Endothelial cell of umbilical vein (primary cell): ENCODE results near the gene CSTA. TPM values are rescaled to one million over a fixed set of nuclear protein-coding genes. Genes with fewer than 3 reads are reported as not detected.

Source experiments
- BruUV-seq: library from RNA; stranded (reverse); fragments of 400-500 nt; replicated peaks from 2 replicates; lab custom pipeline; 2021; lab: Mats Ljungman, UMichigan
- CTCF ChIA-PET: fragments of 300-600, 350-600 bp; sonication (Branson Sonifier 250); formaldehyde crosslinking; loops from one replicate; lab custom pipeline; 2021; ENCODE audit warnings: antibody characterized with exemption, inconsistent platforms; lab: Charles Lee
- POLR2A ChIA-PET: fragments of 300-600, 350-600 bp; sonication (Branson Sonifier 250); formaldehyde crosslinking; loops from one replicate; lab custom pipeline; 2021; ENCODE audit warnings: antibody characterized with exemption, inconsistent platforms; lab: Charles Lee
- DNase-seq: peaks from one replicate; pipeline ENCODE4 v3.0.0-alpha.2; 2011; ENCODE audit warnings: low read depth, low spot score
- FAIRE-seq: peaks from 2 replicates; lab custom pipeline; 2011; peaks lifted over from hg19 to GRCh38; lab: Jason Lieb, UNC
- H2AFZ ChIP-seq: 2 replicates; pipeline ENCODE4 v1.6.0; 2012; ENCODE audit warnings: low read depth, low read length, control low read depth, inconsistent platforms
- H3K27ac ChIP-seq: 2 replicates; pipeline ENCODE4 v1.5.1; 2011; ENCODE audit warnings: low read depth, mild to moderate bottlenecking, control low read depth, low read length, moderate library complexity; ENCODE audit not compliant: insufficient read depth
- H3K27me3 ChIP-seq, 2 experiments: 2 replicates each; pipeline versions ENCODE4 v1.6.0 to v1.6.1; 2011; ENCODE audit warnings: low read length in 2 of 2, mixed read lengths in 1 of 2; ENCODE audit not compliant: control insufficient read depth in 2 of 2, insufficient read depth in 2 of 2
- H3K36me3 ChIP-seq, 2 experiments: 2 replicates in 1 of 2; 3 replicates in 1 of 2; pipeline ENCODE4 v1.5.1; 2011; ENCODE audit warnings: low read length in 2 of 2, mild to moderate bottlenecking in 1 of 2, moderate library complexity in 1 of 2; ENCODE audit not compliant: control insufficient read depth in 2 of 2, insufficient read depth in 2 of 2; ENCODE audit errors: extremely low read depth in 1 of 2
- H3K4me1 ChIP-seq: 3 replicates; pipeline ENCODE4 v1.5.1; 2011; ENCODE audit warnings: mild to moderate bottlenecking, low read length; ENCODE audit not compliant: control insufficient read depth, insufficient read depth; ENCODE audit errors: extremely low read depth
- H3K4me2 ChIP-seq: 2 replicates; pipeline ENCODE4 v1.6.1; 2011; ENCODE audit warnings: low read length, control low read depth, mixed read lengths; ENCODE audit not compliant: insufficient read depth
- H3K4me3 ChIP-seq, 3 experiments: fragments of 200-600 bp in 1 of 3; sonication (generic), shearing (Covaris generic) in 1 of 3; replicated peaks in 1 of 3; 2 replicates each; pipeline ENCODE4 v1.5.1; 2011 to 2016; ENCODE audit warnings: control low read depth in 3 of 3, low read length in 3 of 3, mild to moderate bottlenecking in 2 of 3, inconsistent platforms in 1 of 3, low read depth in 1 of 3, moderate library complexity in 1 of 3; ENCODE audit not compliant: insufficient read depth in 1 of 3
- H3K79me2 ChIP-seq: 2 replicates; pipeline ENCODE4 v1.6.0; 2012; ENCODE audit warnings: low read length, inconsistent platforms; ENCODE audit not compliant: control insufficient read depth, insufficient read depth
- H3K9ac ChIP-seq: replicated peaks from 2 replicates; pipeline ENCODE3; 2011; ENCODE audit warnings: low read length, control low read depth; ENCODE audit not compliant: insufficient read depth; ENCODE audit errors: extremely low read depth
- H3K9me1 ChIP-seq: replicated peaks from 3 replicates; pipeline ENCODE4 v1.6.0; 2011; ENCODE audit warnings: mild to moderate bottlenecking, low read length; ENCODE audit not compliant: control insufficient read depth, insufficient read depth; ENCODE audit errors: extremely low read depth
- H3K9me3 ChIP-seq: replicated peaks from 2 replicates; pipeline ENCODE4 v1.5.1; 2012; ENCODE audit warnings: low read length, inconsistent platforms; ENCODE audit not compliant: control insufficient read depth, insufficient read depth
- H4K20me1 ChIP-seq: replicated peaks from 2 replicates; pipeline ENCODE3; 2011; ENCODE audit warnings: mild to moderate bottlenecking, low read length; ENCODE audit not compliant: control insufficient read depth, insufficient read depth; ENCODE audit errors: extremely low read depth
- CTCF ChIP-seq, 2 donors: IDR thresholded peaks; 1 replicate in 1 of 2; 2 replicates in 1 of 2; pipeline ENCODE4 v1.5.1; 2011; ENCODE audit warnings: low read length in 2 of 2, mild to moderate bottlenecking in 2 of 2, moderate library complexity in 2 of 2, control low read depth in 1 of 2, inconsistent platforms in 1 of 2, low read depth in 1 of 2; ENCODE audit not compliant: insufficient read depth in 1 of 2; ENCODE audit errors: extremely low read depth in 1 of 2
- EZH2 ChIP-seq: IDR thresholded peaks from 2 replicates; pipeline ENCODE4 v1.6.1; 2012; ENCODE audit warnings: borderline replicate concordance, low read depth, mild to moderate bottlenecking, moderate library complexity, low read length, inconsistent platforms; ENCODE audit not compliant: severe bottlenecking
- FOS ChIP-seq: IDR thresholded peaks from 2 replicates; pipeline ENCODE4 v1.6.1; 2011; ENCODE audit warnings: mild to moderate bottlenecking, low read length, moderate library complexity, borderline replicate concordance; ENCODE audit not compliant: insufficient read depth
- GATA2 ChIP-seq: IDR thresholded peaks from 2 replicates; pipeline ENCODE4 v1.7.0; 2011; ENCODE audit warnings: low read depth, mild to moderate bottlenecking, moderate library complexity, mixed read lengths, low read length; ENCODE audit not compliant: insufficient read length, insufficient read depth
- JUN ChIP-seq: IDR thresholded peaks from 2 replicates; pipeline ENCODE4 v1.6.1; 2011; ENCODE audit warnings: borderline replicate concordance, low read depth; ENCODE audit not compliant: insufficient read length, insufficient read depth
- MAX ChIP-seq: IDR thresholded peaks from 2 replicates; pipeline ENCODE4 v1.6.1; 2011; ENCODE audit not compliant: insufficient read depth, insufficient read length
- MYC ChIP-seq: IDR thresholded peaks from one replicate; pipeline ENCODE4 v1.6.1; 2011; ENCODE audit warnings: mild to moderate bottlenecking, low read depth, low read length
- POLR2A ChIP-seq: IDR thresholded peaks from 2 replicates; pipeline ENCODE4 v1.6.1; 2012; ENCODE audit warnings: low read depth, mild to moderate bottlenecking, control low read depth, low read length
- POLR2AphosphoS5 ChIP-seq: IDR thresholded peaks from 2 replicates; pipeline ENCODE4 v1.6.1; 2012; ENCODE audit warnings: low read depth, mild to moderate bottlenecking, control low read depth, low read length, moderate library complexity; ENCODE audit not compliant: insufficient read depth
- dilution Hi-C: fragments of 300-500 bp; cut with MboI; formaldehyde crosslinking; loops from one replicate; pipeline ENCODE4 v1.15.0; 2019; ENCODE audit warnings: low sequenced_read_pairs; ENCODE audit not compliant: extremely low pct_ligation_motif_present
- intact Hi-C: fragments of 100-400 bp; cut with micrococcal nuclease; formaldehyde crosslinking; loops from one replicate; pipeline ENCODE4 v1.10.0; 2022
- polyA plus RNA-seq, 4 experiments: library from polyadenylated mRNA; depleted of rRNA in 3 of 4; stranded (reverse) in 3 of 4; unstranded in 1 of 4; fragments of >200 nt; gene quantifications; 2 replicates each; pipeline versions ENCODE4 v1.2.1 to v1.2.3, GENCODE V29; 2011 to 2012; ENCODE audit warnings: missing spikeins in 1 of 4
- total RNA-seq: library from RNA; stranded (reverse); gene quantifications from 2 replicates; pipeline ENCODE4 v1.2.3, GENCODE V29; 2021

Gene CSTA
- total and polyA plus RNA-seq, 2 donors (not counting 3 experiments of a cell fraction or from before 2014, with no cell fraction given): not detected

GRCh38 chr3:122332551-122332950 lies 7.5 kb downstream of the CSTA start:
- Histone ChIP-seq H3K4me3 (no peak overlapping the region), H3K27me3 (peaks cover under 1 to 3% of the 10 kb centered on the region in 2 experiments), H3K79me2 (no peaks in the 10 kb centered on the region), H4K20me1 (no peaks in the 10 kb centered on the region), H3K9me1 (no peaks in the 10 kb centered on the region), H2AFZ (no peak overlapping the region), H3K9me3 (no peaks in the 10 kb centered on the region), H3K4me2 (no peak overlapping the region), H3K36me3 (no peaks in the 10 kb centered on the region), H3K4me1 (no peaks in the 10 kb centered on the region), H3K27ac (no peak overlapping the region), H3K9ac (no peak overlapping the region)
- ChIA-PET CTCF (no interaction called here), POLR2A (no interaction called here)
- FAIRE-seq: no peak
- intact Hi-C loops (no loop called here), dilution Hi-C loops (no loop called here)
- DNase-seq: no peak
- BruUV-seq: no TSS peak
- TF ChIP-seq JUN (no peak), POLR2A (no peak), EZH2 (no peak), MYC (no peak), FOS (no peak), GATA2 (no peak), MAX (no peak), CTCF (IDR thresholded peaks at IDR 0.05; ENCODE audit: extremely low read depth in 1 of 2, insufficient read depth in 1 of 2, low read depth in 1 of 2, low read length in 2 of 2) (no peak), POLR2AphosphoS5 (no peak)
